Measurements from ENCODE around the gene AP4B1. TPM values are rescaled to one million over a fixed set of nuclear protein-coding genes. Genes with fewer than 3 reads are reported as not detected.

The AP4B1 gene
- total RNA-seq, 8 experiments from 2014 or later, result 15.3 to 45.2 (median 24.7) TPM

- WGBS, 10 experiments, result 0 to 80% (median 16%) methylated on average over 1 to 6 of the region's 6 CpGs
- Histone ChIP-seq H3K4me1 (replicated peaks in 1 of 2) (peaks cover 4 to 19% of the 10 kb centered on the region in 2 donors), H3K4me3 (peak overlapping the region; percentile 52 to 93 (median 72)), H3K27ac (peak overlapping the region; percentile 82 to 91)
- in situ Hi-C loops (cut with MboI; ENCODE audit: low pct_unique_long_range_greater_than_20kb in 2 of 9, low sequenced_read_pairs in 9 of 9, unreplicated experiment in 9 of 9), result no loop called here
- ATAC-seq (replicated peaks in 6 of 8), result no peak
Measured at GRCh38 chr1:113928187-113928930, 23.8 kb upstream of the AP4B1 start.

- no peak overlapping the region for H3K27ac ChIP-seq
- in situ Hi-C loops (cut with MboI; ENCODE audit: low pct_unique_long_range_greater_than_20kb in 2 of 9, low sequenced_read_pairs in 9 of 9, unreplicated experiment in 9 of 9), result loop anchor here in 1 of 9 experiments (25.0 kb wide), 1 partner anchor 112 kb away; the partner anchor contains the start of gene RSBN1
- H3K4me1 ChIP-seq (replicated peaks in 1 of 2), result peaks cover 0 to 6% of the 10 kb centered on the region in 2 donors
- no peak for ATAC-seq (replicated peaks in 6 of 8)
- WGBS, 10 experiments, result 72 to 100% (median 100%) methylated on average over 1 to 2 of the region's 2 CpGs; no CpG with 5 or more reads in 5 of the 10 experiments
- H3K4me3 ChIP-seq, result no peak overlapping the region
Measured at GRCh38 chr1:113924473-113924872, 19.9 kb upstream of the AP4B1 start.

GRCh38 chr1:113922957-113923356, 18.4 kb upstream of the AP4B1 start:
- peaks cover 0 to 1% of the 10 kb centered on the region in 2 donors for H3K4me1 ChIP-seq (replicated peaks in 1 of 2)
- H3K27ac ChIP-seq, result no peak overlapping the region
- no peak overlapping the region for H3K4me3 ChIP-seq
- 0 to 94% (median 59%) methylated on average over 2 to 4 of the region's 4 CpGs; no CpG with 5 or more reads in 3 of the 10 experiments for WGBS, 10 experiments
- in situ Hi-C loops (cut with MboI; ENCODE audit: low pct_unique_long_range_greater_than_20kb in 2 of 9, low sequenced_read_pairs in 9 of 9, unreplicated experiment in 9 of 9), result loop anchor here in 1 of 9 experiments (25.0 kb wide), 1 partner anchor 111 kb away; the partner anchor contains the start of gene RSBN1
- ATAC-seq (replicated peaks in 6 of 8), result no peak

- Histone ChIP-seq H3K4me3 (no peak overlapping the region), H3K27ac (no peak overlapping the region), H3K4me1 (replicated peaks in 1 of 2) (no peaks in the 10 kb centered on the region)
- in situ Hi-C loops (cut with MboI; ENCODE audit: low pct_unique_long_range_greater_than_20kb in 2 of 9, low sequenced_read_pairs in 9 of 9, unreplicated experiment in 9 of 9), result loop anchor here in 1 of 9 experiments (25.0 kb wide), 1 partner anchor 106 kb away; the partner anchor contains the start of gene RSBN1
- no peak for ATAC-seq (replicated peaks in 6 of 8)
Measured at GRCh38 chr1:113918243-113918642, 13.6 kb upstream of the AP4B1 start.

GRCh38 chr1:113917400-113918082, 12.9 kb upstream of the AP4B1 start:
- no peaks in the 10 kb centered on the region for H3K4me1 ChIP-seq (replicated peaks in 1 of 2)
- ATAC-seq (replicated peaks in 6 of 8), result no peak
- in situ Hi-C loops (cut with MboI; ENCODE audit: low pct_unique_long_range_greater_than_20kb in 2 of 9, low sequenced_read_pairs in 9 of 9, unreplicated experiment in 9 of 9), result loop anchor here in 1 of 9 experiments (25.0 kb wide), 1 partner anchor 105 kb away; the partner anchor contains the start of gene RSBN1
- H3K27ac ChIP-seq, result no peak overlapping the region
- H3K4me3 ChIP-seq, result no peak overlapping the region
- WGBS, 10 experiments, result 67 to 100% (median 91%) methylated on average over 1 to 2 of the region's 2 CpGs; no CpG with 5 or more reads in 2 of the 10 experiments

- Histone ChIP-seq H3K4me1 (replicated peaks in 1 of 2) (no peaks in the 10 kb centered on the region), H3K27ac (no peak overlapping the region), H3K4me3 (no peak overlapping the region)
- ATAC-seq (replicated peaks in 6 of 8), result no peak
- in situ Hi-C loops (cut with MboI; ENCODE audit: low pct_unique_long_range_greater_than_20kb in 2 of 9, low sequenced_read_pairs in 9 of 9, unreplicated experiment in 9 of 9), result loop anchor here in 1 of 9 experiments (25.0 kb wide), 1 partner anchor 105 kb away; the partner anchor contains the start of gene RSBN1
- WGBS, 10 experiments, result 80 to 100% (median 93%) methylated on average over 1 to 5 of the region's 5 CpGs; no CpG with 5 or more reads in 3 of the 10 experiments
Measured at GRCh38 chr1:113916974-113917373, 12.4 kb upstream of the AP4B1 start.

GRCh38 chr1:113913887-113914664, 9.5 kb upstream of the AP4B1 start:
- in situ Hi-C loops (cut with MboI; ENCODE audit: low pct_unique_long_range_greater_than_20kb in 2 of 9, low sequenced_read_pairs in 9 of 9, unreplicated experiment in 9 of 9), result loop anchor here in 1 of 9 experiments (25.0 kb wide), 1 partner anchor 102 kb away; the partner anchor contains the start of gene RSBN1
- no peak overlapping the region for H3K27ac ChIP-seq
- no peaks in the 10 kb centered on the region for H3K4me1 ChIP-seq (replicated peaks in 1 of 2)
- H3K4me3 ChIP-seq, result no peak overlapping the region
- ATAC-seq (replicated peaks in 6 of 8), result no peak
- WGBS, 10 experiments, result 80 to 100% (median 94%) methylated on average over 1 to 5 of the region's 5 CpGs; no CpG with 5 or more reads in 2 of the 10 experiments

- WGBS, 10 experiments, result 40 to 88% (median 79%) methylated on average over 1 to 3 of the region's 3 CpGs; no CpG with 5 or more reads in 3 of the 10 experiments
- H3K27ac ChIP-seq, result no peak overlapping the region
- H3K4me1 ChIP-seq (replicated peaks in 1 of 2), result no peaks in the 10 kb centered on the region
- in situ Hi-C loops (cut with MboI; ENCODE audit: low pct_unique_long_range_greater_than_20kb in 2 of 9, low sequenced_read_pairs in 9 of 9, unreplicated experiment in 9 of 9), result loop anchor here in 1 of 9 experiments (25.0 kb wide), 1 partner anchor 101 kb away; the partner anchor contains the start of gene RSBN1
- no peak overlapping the region for H3K4me3 ChIP-seq
- ATAC-seq (replicated peaks in 6 of 8), result no peak
Measured at GRCh38 chr1:113913312-113913668, 8.7 kb upstream of the AP4B1 start.

- 62 to 100% (median 85%) methylated on average over 1 to 6 of the region's 6 CpGs for WGBS, 10 experiments
- Histone ChIP-seq H3K27ac (no peak overlapping the region), H3K4me3 (no peak overlapping the region), H3K4me1 (replicated peaks in 1 of 2) (no peaks in the 10 kb centered on the region)
- peak in 5 of 8 experiments; percentile 31 to 96 (median 78) for ATAC-seq (replicated peaks in 6 of 8)
- in situ Hi-C loops (cut with MboI; ENCODE audit: low pct_unique_long_range_greater_than_20kb in 2 of 9, low sequenced_read_pairs in 9 of 9, unreplicated experiment in 9 of 9), result loop anchor here in 1 of 9 experiments (25.0 kb wide), 1 partner anchor 100 kb away; the partner anchor contains the start of gene RSBN1
Measured at GRCh38 chr1:113912594-113913311, 8.2 kb upstream of the AP4B1 start.

- peak overlapping the region in 1 of 2 donors; percentile 17 for H3K27ac ChIP-seq
- in situ Hi-C loops (cut with MboI; ENCODE audit: low pct_unique_long_range_greater_than_20kb in 2 of 9, low sequenced_read_pairs in 9 of 9, unreplicated experiment in 9 of 9), result loop anchor here in 1 of 9 experiments (25.0 kb wide), 1 partner anchor 93 kb away; the partner anchor contains the start of gene RSBN1
- H3K4me3 ChIP-seq, result peak overlapping the region; percentile 48 to 71 (median 58)
- peaks cover 10 to 14% of the 10 kb centered on the region in 2 donors for H3K4me1 ChIP-seq (replicated peaks in 1 of 2)
- ATAC-seq (replicated peaks in 6 of 8), result peak in 3 of 8 experiments; percentile 0 to 1 (median 0)
- 0% methylated on average over 2 to 9 of the region's 17 CpGs; no CpG with 5 or more reads in 4 of the 10 experiments for WGBS, 10 experiments
Measured at GRCh38 chr1:113905435-113905861, 849 bp upstream of the AP4B1 start.

GRCh38 chr1:113904293-113904673, 316 bp downstream of the AP4B1 start:
- H3K27ac ChIP-seq, result peak overlapping the region; percentile 88 to 90
- in situ Hi-C loops (cut with MboI; ENCODE audit: low pct_unique_long_range_greater_than_20kb in 2 of 9, low sequenced_read_pairs in 9 of 9, unreplicated experiment in 9 of 9), result loop anchor here in 1 of 9 experiments (25.0 kb wide), 1 partner anchor 92 kb away; the partner anchor contains the start of gene RSBN1
- H3K4me3 ChIP-seq, result peak overlapping the region; percentile 48 to 71 (median 58)
- peaks cover 10 to 14% of the 10 kb centered on the region in 2 donors for H3K4me1 ChIP-seq (replicated peaks in 1 of 2)
- peak in 1 of 8 experiments; percentile 41 for ATAC-seq (replicated peaks in 6 of 8)
- 0 to 2% (median 0%) methylated on average over 1 to 10 of the region's 11 CpGs; no CpG with 5 or more reads in 2 of the 10 experiments for WGBS, 10 experiments
